C4-2B (cell line): Measurements from ENCODE around the gene SLC48A1.
"Not testable (repeated sequence)": the region's sequence is repeated elsewhere in the genome, so short reads cannot be mapped to it uniquely, and the experiment has no call there.

Source experiments
- ZFX ChIP-seq: fragments of 450-650 bp; IDR thresholded peaks from 2 replicates; pipeline ENCODE4 v1.6.1; 2017
- TF ChIP-seq, protein P1 (sequence below): fragments of 450-650 bp; conservative IDR thresholded peaks from 2 replicates; pipeline ENCODE4 v1.5.1; 2017; ENCODE audit warnings: mild to moderate bottlenecking

DNA sequence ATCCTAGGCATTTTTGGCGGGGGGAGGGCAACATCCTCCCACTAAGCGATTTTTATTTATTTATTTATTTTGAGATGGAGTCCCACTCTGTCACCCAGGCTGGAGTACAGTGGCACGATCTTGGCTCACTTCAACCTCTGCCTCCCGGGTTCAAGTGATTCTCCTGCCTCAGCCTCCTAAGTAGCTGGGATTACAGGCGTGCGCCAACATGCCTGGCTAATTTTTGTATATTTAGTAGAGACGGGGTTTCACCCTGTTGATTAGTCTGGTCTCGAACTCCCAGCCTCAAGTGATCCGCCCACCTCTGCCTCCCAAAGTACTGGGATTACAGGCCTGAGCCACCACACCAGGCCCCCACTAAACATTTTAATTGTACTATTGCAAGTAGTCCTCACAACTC is 36.5 kb downstream of the SLC48A1 start:
- TF ChIP-seq, protein P1, sequence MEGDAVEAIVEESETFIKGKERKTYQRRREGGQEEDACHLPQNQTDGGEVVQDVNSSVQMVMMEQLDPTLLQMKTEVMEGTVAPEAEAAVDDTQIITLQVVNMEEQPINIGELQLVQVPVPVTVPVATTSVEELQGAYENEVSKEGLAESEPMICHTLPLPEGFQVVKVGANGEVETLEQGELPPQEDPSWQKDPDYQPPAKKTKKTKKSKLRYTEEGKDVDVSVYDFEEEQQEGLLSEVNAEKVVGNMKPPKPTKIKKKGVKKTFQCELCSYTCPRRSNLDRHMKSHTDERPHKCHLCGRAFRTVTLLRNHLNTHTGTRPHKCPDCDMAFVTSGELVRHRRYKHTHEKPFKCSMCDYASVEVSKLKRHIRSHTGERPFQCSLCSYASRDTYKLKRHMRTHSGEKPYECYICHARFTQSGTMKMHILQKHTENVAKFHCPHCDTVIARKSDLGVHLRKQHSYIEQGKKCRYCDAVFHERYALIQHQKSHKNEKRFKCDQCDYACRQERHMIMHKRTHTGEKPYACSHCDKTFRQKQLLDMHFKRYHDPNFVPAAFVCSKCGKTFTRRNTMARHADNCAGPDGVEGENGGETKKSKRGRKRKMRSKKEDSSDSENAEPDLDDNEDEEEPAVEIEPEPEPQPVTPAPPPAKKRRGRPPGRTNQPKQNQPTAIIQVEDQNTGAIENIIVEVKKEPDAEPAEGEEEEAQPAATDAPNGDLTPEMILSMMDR: not testable (repeated sequence)
- TF ChIP-seq ZFX: not testable (repeated sequence)
